GM12892 (cell line): Measurements from ENCODE around the gene NBPF1.

ENCODE experiments used
- POLR2A ChIP-seq: IDR thresholded peaks from 2 replicates; pipeline ENCODE4 v1.6.1; 2011; ENCODE audit warnings: low read depth, low read length, control low read depth
- POLR2AphosphoS5 ChIP-seq: IDR thresholded peaks from 2 replicates; pipeline ENCODE4 v1.6.1; 2011; ENCODE audit warnings: low read depth, low read length, control low read depth
- TAF1 ChIP-seq: IDR thresholded peaks from 2 replicates; pipeline ENCODE4 v1.6.1; 2011; ENCODE audit warnings: low read depth, mild to moderate bottlenecking, control low read depth, low read length, borderline replicate concordance

- TF ChIP-seq POLR2A (no peak), POLR2AphosphoS5 (no peak), TAF1 (no peak)
These were observed 7.5 kb downstream of the NBPF1 start for GRCh38 chr1:16605532-16606505.
